ENCODE data around the gene KLHL22.

- TF ChIP-seq CTCF (IDR thresholded peaks at IDR 0.05; ENCODE audit: low read depth, low read length, missing input control) (no peak), REST (IDR thresholded peaks at IDR 0.05) (no peak), MAX (IDR thresholded peaks at IDR 0.05) (no peak)
Observed at GRCh38 chr22:20438427-20438677, 57.2 kb downstream of the KLHL22 start.

All from liver (tissue), 2 donors.